Measurements from ENCODE around the gene CYB5R4.

The CYB5R4 gene

DNA sequence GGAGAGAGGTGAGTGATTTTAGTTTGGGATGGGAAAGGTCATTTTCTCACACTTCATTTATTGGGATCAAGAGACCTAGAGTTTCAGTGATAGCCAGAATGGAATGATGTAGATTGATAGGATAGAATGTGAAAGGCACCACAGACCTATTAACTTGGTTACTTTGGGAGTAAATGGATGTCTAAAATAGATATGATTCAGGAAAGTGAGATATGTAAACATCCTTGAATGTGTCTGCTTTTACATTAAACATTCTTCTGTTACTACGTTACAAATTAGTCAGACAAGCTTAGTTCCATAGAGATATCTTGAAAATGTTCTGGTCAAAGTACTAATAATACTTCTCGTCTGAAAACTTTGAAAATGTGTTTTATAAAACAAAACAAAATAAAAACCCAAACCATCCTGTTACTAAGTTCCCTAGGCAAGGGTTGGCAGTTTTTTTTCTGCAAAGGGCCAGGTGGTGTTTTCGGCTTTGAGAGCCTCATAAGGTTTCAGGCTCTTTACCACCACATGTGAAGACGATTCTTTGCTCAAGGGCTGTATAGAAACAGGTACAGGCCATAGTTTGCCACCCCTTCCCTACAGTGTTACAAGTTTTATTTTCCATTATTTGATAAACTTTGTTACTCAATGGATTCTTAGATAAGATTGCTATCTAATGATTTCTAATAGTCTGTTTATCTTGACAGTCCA lies 3.4 kb downstream of the CYB5R4 start:
- no peak overlapping the region for H3K4me3 ChIP-seq (ENCODE audit: low read length)
- TF ChIP-seq, protein P1, sequence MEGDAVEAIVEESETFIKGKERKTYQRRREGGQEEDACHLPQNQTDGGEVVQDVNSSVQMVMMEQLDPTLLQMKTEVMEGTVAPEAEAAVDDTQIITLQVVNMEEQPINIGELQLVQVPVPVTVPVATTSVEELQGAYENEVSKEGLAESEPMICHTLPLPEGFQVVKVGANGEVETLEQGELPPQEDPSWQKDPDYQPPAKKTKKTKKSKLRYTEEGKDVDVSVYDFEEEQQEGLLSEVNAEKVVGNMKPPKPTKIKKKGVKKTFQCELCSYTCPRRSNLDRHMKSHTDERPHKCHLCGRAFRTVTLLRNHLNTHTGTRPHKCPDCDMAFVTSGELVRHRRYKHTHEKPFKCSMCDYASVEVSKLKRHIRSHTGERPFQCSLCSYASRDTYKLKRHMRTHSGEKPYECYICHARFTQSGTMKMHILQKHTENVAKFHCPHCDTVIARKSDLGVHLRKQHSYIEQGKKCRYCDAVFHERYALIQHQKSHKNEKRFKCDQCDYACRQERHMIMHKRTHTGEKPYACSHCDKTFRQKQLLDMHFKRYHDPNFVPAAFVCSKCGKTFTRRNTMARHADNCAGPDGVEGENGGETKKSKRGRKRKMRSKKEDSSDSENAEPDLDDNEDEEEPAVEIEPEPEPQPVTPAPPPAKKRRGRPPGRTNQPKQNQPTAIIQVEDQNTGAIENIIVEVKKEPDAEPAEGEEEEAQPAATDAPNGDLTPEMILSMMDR (IDR thresholded peaks at IDR 0.05; ENCODE audit: insufficient read depth, low read depth, low read length, missing control alignments) = no peak
- no peak for DNase-seq (ENCODE audit: low read depth)

DNA sequence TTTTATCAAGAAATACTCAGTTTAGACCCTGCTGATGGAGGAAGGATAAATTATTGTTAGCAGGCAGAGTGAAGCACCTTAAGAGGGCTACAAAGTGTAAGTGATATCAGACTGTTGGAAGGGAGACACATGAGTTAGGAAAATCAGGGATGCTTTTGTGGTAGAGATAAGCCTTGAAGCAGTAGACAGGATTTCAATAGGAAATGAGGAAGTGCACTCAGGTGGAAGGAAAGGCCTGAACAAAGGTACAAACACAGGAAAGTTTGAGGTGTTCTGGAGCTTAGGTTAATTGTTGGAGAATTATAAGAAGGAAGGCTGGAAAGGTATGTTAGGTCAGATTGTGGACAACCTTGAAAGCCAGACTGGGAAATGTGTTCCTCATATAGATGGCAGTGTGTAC lies 7.6 kb downstream of the CYB5R4 start:
- TF ChIP-seq, protein P1 (IDR thresholded peaks at IDR 0.05; ENCODE audit: insufficient read depth, low read depth, low read length, missing control alignments) = no peak
- DNase-seq (ENCODE audit: low read depth) = no peak
- H3K4me3 ChIP-seq (ENCODE audit: low read length) = no peak overlapping the region

DNA sequence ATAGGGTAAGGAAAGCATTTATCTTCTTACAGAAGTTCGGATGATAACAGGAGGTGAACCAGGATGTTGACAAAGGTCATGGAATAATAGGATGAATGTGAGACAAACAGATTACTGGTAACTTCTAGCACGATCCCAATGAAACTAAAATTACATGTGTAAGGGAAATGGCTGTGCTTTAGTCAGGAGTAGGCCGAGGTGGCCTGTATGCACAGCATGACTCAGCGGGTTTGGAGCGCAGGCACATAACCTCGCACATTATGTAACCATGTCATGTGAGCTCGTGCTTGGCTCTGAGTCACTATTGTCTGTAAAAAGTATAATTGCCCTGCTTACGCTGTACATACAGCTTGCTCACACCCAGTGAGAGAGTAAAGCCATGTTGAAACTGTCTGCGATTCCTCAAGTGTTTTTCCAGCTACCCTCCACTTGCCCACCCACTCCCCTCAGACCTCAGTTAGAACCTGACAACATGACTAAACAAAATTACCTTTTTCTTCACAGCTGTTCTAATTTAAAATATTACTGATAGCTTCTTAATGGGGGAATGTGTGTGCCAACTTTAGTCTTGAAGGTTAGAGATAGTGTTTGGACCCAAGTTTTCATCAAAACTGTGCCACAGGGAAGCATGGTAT lies 8.2 kb downstream of the CYB5R4 start:
- DNase-seq (ENCODE audit: low read depth) = peak; percentile 99

DNA sequence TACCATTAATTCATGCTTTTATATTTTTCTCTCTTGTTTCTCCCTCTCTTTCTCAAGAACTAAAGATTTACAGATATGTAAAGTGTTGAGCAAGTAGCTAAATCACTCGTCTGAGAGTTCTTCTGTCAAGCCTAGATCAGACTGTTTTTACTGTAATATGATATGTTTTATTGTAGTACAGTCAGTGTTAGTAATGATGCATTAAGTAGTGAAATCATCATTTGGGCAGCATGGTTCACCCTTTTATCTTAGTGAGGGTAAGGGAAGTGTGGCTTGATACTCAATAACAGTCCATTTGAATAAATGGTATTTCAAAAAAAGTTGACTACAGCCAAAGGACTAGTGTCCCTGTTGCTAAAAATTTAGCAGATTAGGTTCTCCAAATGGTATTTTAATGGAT lies 9.2 kb downstream of the CYB5R4 start:
- H3K4me3 ChIP-seq (ENCODE audit: low read length) = no peak overlapping the region
- DNase-seq (ENCODE audit: low read depth) = peak; percentile 86
- TF ChIP-seq, protein P1 (IDR thresholded peaks at IDR 0.05; ENCODE audit: insufficient read depth, low read depth, low read length, missing control alignments) = no peak

More for the DNA sequence above, 8.2 kb downstream of the CYB5R4 start:
- no peak overlapping the region for H3K4me3 ChIP-seq (ENCODE audit: low read length)
- TF ChIP-seq, protein P1 (IDR thresholded peaks at IDR 0.05; ENCODE audit: insufficient read depth, low read depth, low read length, missing control alignments) = no peak

DNA sequence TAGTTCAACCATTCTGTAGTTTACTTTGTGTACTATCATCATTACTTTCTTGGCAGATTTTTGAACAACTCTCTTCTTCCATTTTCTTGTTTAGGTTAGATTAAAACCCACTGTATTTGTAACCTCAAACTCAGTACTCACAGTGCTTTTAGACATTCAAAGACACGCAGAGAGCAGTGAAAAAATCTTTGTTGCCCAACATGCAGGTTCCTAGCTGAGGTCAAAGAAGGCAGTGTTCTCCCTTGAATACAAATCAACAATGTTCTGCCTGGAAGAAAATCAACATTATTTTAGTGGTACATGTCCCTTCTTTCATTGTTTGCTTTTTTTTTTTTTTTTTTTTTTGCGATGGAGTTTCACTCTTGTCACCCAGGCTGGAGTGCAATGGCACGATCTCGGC lies 11.2 kb downstream of the CYB5R4 start:
- TF ChIP-seq, protein P1 (IDR thresholded peaks at IDR 0.05; ENCODE audit: insufficient read depth, low read depth, low read length, missing control alignments) = no peak
- H3K4me3 ChIP-seq (ENCODE audit: low read length) = no peak overlapping the region
- DNase-seq (ENCODE audit: low read depth) = no peak

DNA sequence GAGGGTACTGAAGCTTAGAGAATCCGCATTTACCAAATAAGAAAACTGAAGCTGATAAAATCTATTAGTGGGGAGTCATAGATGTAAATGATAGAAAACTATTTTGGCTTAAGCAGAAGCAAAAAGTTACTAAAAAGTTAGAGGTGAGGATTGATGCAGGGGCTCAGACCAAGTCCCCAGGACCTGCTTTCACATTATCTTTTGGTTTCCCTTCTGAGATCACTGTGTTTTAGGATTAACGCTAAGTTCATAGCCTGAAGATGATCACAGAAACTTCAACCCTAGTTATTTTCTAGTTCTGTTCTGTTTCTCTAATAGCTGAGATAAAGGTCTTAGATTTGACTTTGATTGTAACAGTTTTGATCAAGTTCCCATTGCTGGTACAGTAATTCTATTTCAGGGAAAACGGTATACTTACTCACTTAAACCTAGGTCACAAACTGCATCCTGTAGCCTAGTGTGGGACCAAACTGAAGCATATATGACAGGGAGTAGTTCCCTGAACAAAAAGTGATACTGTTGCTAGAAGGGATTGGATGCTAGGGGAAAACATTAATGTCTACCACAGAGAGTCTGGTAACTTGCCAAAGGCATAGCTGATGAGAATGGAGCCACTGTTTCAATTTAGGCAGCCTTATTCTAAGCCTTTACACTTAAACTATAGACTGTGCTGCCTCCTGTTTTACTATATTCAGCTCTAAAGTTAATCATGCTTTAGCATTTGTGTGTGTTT lies 13.1 kb downstream of the CYB5R4 start:
- H3K4me3 ChIP-seq (ENCODE audit: low read length) = no peak overlapping the region
- TF ChIP-seq, protein P1 (IDR thresholded peaks at IDR 0.05; ENCODE audit: insufficient read depth, low read depth, low read length, missing control alignments) = no peak
- DNase-seq (ENCODE audit: low read depth) = no peak

Data from epithelial cell of esophagus (primary cell).